GM21528 (cell line): ENCODE measurements around the gene MYL4.
"Not testable (repeated sequence)": the region's sequence is repeated elsewhere in the genome, so short reads cannot be mapped to it uniquely, and the experiment has no call there.

Experiments used
- ATAC-seq: cut with Tn5 transposase; IDR thresholded peaks from one replicate; pipeline ENCODE4 v1.9.1; 2021; ENCODE audit warnings: mild to moderate bottlenecking, moderate library complexity; ENCODE audit not compliant: unreplicated experiment, low FRiP score

Gene MYL4

GRCh38 chr17:47192554-47192953 lies 16.6 kb upstream of the MYL4 start:
- ATAC-seq, result no peak

GRCh38 chr17:47193931-47194511 lies 15.1 kb upstream of the MYL4 start:
- no peak for ATAC-seq

DNA sequence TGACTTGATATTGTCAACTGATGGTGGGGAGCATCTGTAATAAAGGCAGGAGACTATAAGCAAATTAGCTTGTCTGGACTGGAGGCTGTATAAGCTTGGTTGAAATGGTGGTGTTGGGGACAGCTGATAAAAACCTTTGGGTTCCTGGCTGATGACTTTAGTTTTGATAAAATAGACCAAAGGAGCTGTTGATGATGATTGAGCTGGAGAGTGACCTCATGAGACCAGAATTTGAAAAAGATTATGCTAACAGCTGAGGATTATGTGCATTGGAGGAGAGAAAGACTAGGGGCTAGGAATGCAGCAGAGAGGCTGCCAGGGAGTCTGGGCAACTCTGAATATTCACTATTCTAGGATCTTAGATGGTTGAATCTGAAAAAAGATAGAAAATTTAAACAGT lies 11.3 kb upstream of the MYL4 start:
- ATAC-seq, result no peak

DNA sequence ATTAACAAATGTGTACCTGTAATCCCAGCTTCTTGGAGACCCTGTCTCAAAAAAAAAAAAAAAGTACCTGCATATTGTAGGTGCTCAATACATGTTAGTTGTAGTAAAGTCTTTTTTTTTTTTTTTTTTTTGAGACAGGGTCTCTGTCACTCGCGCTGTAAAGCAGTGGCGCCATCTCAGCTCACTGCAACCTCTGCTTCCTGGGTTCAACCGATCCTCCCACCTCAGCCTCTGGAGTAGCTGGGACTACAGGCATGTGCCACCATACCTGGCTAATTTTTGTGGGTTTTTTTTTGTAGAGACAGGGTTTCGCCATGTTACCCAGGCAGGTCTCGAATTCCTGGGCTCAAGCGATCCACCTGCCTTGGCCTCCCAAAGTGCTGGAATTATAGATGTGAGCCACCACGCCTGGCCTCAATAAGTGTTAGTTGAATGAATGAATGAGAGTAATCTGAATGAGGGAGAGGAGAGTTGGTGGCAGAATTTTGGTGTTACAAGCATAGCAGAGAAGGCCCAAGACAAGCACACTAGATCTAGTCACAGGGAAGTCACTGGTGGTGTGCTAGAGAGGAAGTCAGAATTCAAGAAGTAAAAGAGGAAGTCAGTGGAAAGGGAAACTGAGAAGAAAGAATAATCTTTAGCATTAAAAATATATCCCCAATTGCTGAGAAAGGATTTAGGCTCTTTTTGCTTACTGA lies 9.4 kb upstream of the MYL4 start:
- ATAC-seq, result no peak

- no peak for ATAC-seq
Measured at GRCh38 chr17:47200325-47200664, 8.9 kb upstream of the MYL4 start.

- ATAC-seq, result no peak
Measured at GRCh38 chr17:47201166-47201565, 8.0 kb upstream of the MYL4 start.

DNA sequence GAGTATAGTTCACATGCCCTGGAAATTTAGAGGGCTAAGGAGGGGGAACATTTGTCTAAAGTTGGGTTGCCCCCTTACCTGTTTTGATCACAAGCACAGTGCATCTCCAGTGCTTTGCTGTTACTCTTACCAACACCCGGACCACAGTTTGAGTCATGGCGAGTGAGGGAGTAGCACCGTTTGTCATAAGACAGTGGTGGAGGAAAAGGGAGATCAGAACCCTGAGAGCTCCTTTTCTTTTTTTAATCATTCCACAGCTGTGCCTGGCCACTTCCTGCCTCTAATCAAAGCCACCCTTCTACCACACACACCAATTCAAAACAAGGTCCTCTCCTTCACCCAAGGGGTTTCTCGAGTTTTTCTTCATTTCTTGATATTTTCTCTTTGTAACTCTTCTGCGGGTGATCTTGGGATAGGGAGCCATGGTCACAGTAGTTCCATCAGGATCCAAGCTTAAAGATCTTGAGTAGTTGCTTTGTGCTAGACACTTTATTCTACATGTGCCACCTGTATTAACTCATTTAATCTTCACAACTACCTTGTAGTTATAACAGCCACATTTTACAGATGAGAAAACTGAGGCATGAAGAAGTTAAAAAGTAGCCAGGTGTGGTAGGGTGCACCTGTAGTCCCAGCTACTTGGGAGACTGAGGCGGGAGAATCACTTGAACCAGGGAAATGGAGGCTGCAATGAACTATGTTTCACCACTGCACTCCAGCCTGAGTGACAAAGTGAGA lies 5.0 kb upstream of the MYL4 start:
- no peak for ATAC-seq

GRCh38 chr17:47204722-47205418 lies 4.3 kb upstream of the MYL4 start:
- ATAC-seq, result peak; percentile 47

GRCh38 chr17:47205419-47205963 lies 3.7 kb upstream of the MYL4 start:
- ATAC-seq, result peak; percentile 52

DNA sequence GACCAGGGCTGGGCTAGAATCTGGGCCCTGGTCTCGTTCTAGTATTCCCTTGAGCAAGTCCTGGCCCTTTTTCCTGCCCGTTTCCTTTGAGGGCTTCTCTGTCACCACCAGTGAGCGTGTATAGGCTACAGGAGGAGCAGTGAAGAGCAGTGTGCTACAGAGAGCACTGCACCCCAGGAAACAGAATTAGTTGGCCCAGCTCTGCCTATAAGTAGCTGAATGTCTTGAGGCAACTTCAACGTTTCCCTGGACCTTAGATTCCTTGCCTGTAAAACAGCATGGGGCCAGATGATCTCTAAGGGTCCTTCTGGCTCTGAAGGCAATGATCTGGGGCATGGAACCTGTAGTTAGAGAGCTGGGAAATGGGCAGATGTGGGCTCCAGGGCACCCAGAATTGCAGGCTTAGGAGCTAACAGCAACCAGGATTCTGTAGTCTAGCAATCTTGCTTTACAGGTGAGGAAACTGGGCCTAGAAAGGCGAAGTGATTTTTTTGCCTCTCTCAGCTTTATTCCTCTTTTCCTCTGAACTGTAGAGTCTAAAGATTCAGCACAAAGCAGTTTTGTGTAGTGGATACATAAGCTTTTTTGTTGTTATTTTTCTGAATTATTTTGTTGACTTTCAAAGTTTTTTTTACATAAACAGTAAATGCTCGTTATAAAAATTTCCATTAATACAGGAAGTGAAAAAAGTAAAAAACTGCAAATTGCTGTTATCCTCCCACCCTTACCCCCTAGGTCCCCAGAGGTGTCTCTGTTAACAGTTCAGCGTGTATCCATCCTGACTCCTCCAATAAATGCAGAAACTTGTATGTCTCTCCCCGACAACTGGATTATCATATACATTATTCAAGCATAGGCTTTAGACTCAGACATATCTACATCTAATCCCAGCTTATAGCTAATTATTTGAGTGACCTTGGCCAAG lies 1.7 kb upstream of the MYL4 start:
- ATAC-seq, result no peak

GRCh38 chr17:47209499-47209898 lies 351 bp downstream of the MYL4 start:
- no peak for ATAC-seq

DNA sequence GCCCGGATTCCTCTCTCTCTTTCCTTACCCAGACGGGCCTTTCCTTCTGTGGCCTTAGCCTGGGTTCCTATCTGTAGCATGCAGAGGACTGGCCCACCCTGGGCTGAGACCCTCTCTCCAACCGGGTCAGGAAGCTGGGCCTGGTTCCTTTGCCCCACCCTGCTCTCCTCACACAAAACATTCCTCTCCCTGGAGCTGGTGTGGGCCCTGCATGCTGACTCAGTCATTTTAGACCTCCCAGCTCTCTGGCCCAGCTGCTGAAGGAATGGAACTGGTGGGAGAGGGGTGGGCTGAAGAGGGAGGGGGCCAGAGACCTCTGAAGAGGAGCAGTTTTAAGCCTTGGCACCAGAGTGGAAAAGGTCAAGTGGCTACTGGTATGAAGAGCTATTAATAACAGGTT lies 957 bp downstream of the MYL4 start:
- no peak for ATAC-seq

GRCh38 chr17:47210779-47211178 lies 1.6 kb downstream of the MYL4 start:
- no peak for ATAC-seq

DNA sequence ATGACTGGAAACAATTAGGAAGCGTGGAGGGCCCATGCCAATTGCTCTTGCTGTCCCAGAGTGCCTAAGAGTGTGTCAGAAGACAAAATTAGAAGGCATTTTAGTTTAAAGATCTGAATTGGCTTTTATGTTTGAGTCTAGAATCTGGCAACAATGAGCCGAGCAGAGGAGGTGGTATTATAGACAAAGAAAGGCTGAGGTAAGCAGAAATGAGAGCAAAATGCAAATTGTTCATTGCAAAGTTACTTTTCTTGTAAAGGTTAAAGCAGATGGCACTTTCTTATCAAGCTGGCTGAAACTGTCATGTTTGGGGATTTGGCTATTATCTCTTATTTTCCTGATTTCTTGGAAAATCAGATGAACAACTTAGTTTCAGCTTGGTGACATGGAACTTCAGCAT lies 3.3 kb downstream of the MYL4 start:
- ATAC-seq, result no peak

DNA sequence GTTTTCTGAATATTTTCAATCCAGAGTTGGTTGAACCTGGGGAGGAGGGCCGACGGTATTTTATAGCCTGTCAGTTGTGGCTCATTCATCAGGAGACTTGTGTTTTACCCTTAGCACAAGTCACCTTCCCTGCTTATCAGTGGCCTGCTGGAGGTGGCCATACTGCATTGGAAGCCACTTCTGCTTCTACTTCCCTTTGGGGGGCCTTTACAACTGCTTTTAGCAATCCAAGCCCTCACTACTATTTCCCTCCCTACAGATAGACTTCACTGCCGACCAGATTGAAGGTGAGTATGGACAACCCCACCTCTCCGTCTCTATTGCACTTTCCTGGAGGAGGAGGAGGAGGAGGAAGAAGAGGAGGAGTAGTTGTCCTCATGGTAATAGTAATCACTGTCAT lies 4.4 kb downstream of the MYL4 start:
- no peak for ATAC-seq

GRCh38 chr17:47214931-47215330 lies 5.8 kb downstream of the MYL4 start:
- ATAC-seq, result no peak

DNA sequence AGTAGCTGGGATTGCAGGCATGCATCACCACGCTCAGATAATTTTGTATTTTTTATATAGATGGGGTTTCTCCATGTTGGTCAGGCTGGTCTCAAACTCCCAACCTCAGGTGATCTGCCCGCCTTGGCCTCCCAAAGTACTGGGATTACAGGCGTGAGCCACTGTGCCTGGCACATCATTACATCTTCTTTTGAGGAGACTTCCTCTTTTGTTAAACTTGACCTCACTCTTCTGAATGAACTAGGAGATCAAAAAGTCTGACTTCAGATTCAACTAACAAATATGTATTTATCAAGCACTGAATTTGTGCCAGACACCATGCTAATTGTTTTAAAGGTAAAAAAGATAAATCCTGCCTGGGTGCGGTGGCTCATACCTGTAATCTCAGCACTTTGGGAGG lies 7.7 kb downstream of the MYL4 start:
- not testable (repeated sequence) for ATAC-seq

- ATAC-seq, result not testable (repeated sequence)
Measured at GRCh38 chr17:47217279-47217678, 8.1 kb downstream of the MYL4 start.

GRCh38 chr17:47218896-47219430 lies 9.8 kb downstream of the MYL4 start:
- no peak for ATAC-seq
